GM23248 (cell line): ENCODE data around the gene ATP5PO.

Experiments
- EZH2 ChIP-seq: fragments of 200-600 bp; sonication (generic); IDR thresholded peaks from 2 replicates; pipeline ENCODE4 v1.6.1; 2018; ENCODE audit warnings: antibody characterized with exemption, mild to moderate bottlenecking; ENCODE audit not compliant: insufficient read depth, poor library complexity, severe bottlenecking
- EZH2phosphoT487 ChIP-seq: fragments of 200-600 bp; sonication (generic); IDR thresholded peaks from 2 replicates; pipeline ENCODE4 v1.6.1; 2018; ENCODE audit warnings: antibody characterized with exemption, moderate library complexity, mild to moderate bottlenecking, low read depth; ENCODE audit not compliant: insufficient read depth

DNA sequence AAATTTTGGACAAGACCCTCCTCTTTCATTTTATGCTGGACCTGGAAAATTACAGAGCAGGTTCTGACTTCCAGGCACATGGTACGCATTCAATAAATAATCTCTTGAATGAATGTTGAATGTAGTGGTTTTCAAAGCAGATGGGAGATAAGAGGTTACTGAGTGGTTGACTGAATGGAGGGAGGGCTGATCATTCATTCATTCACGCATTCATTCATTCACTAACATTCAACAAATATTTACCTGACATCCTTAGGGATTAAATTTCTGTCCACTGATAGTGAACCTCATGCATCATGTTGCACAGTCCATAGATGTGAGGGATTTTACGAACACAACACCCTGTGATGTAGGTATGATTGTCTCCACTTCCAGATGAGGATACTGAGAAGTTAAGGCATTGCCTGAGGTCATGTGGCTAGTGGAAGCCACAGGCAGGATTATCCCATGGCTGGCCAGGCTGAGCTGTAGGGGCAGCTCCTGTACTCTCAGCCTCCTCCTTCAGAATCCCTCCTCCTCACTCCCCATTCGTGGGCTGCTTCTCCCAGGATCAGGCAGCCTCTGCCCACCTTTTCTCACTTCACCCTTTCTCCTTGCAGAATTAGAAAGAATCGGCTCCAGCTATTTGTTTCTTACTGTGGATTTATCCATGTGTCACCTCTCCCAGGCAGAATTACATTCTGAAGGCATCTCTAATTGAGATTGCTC, 48.4 kb upstream of the ATP5PO start:
- TF ChIP-seq EZH2 (no peak), EZH2phosphoT487 (no peak)
